Neural cell (in vitro differentiated cells): Measurements from ENCODE around the gene TUT1. TPM values are rescaled to one million over a fixed set of nuclear protein-coding genes. Genes with fewer than 3 reads are reported as not detected.
A peak's percentile ranks its signal among the peaks of the same experiment; 100 is the strongest.

Source experiments
- H2AFZ ChIP-seq: fragments of 200-600, 300-800 bp; sonication (generic), shearing (Covaris generic); 2 replicates; pipeline ENCODE4 v1.6.0; 2014; ENCODE audit warnings: low read depth, mild to moderate bottlenecking, antibody characterized with exemption, low read length, moderate library complexity
- H3F3A ChIP-seq: fragments of 200-600 bp; shearing (Covaris generic); 2 replicates; pipeline ENCODE4 v1.6.1; 2016; ENCODE audit warnings: mild to moderate bottlenecking, moderate library complexity, mixed read lengths, antibody characterized with exemption, low read length; ENCODE audit not compliant: insufficient read depth, poor library complexity, severe bottlenecking
- H3K27ac ChIP-seq: fragments of 200-600, 300-800 bp; sonication (generic), shearing (Covaris generic); 2 replicates; pipeline ENCODE4 v1.5.1; 2014; ENCODE audit warnings: mild to moderate bottlenecking, low read length, moderate library complexity
- H3K27me3 ChIP-seq: fragments of 300-800, 200-600 bp; sonication (generic), shearing (Covaris generic); 2 replicates; pipeline ENCODE4 v1.6.0; 2014; ENCODE audit warnings: mild to moderate bottlenecking, low read depth, low read length, moderate library complexity; ENCODE audit not compliant: insufficient read depth
- H3K36me3 ChIP-seq: fragments of 300-800, 200-600 bp; sonication (generic), shearing (Covaris generic); 2 replicates; pipeline ENCODE4 v1.5.1; 2014; ENCODE audit warnings: mild to moderate bottlenecking, antibody characterized with exemption, low read length, moderate library complexity; ENCODE audit not compliant: insufficient read depth
- H3K4me2 ChIP-seq: fragments of 300-800, 200-600 bp; sonication (generic), shearing (Covaris generic); 2 replicates; pipeline ENCODE4 v1.6.0; 2014; ENCODE audit warnings: mild to moderate bottlenecking, low read length
- H3K4me3 ChIP-seq: fragments of 300-800, 200-600 bp; sonication (generic), shearing (Covaris generic); 2 replicates; pipeline ENCODE4 v1.5.1; 2014; ENCODE audit warnings: mild to moderate bottlenecking, low read length, moderate library complexity
- H3K79me2 ChIP-seq: fragments of 200-600 bp; shearing (Covaris generic); replicated peaks from 2 replicates; pipeline ENCODE4 v1.6.0; 2014; ENCODE audit warnings: mild to moderate bottlenecking, low read length, moderate library complexity; ENCODE audit not compliant: insufficient read depth
- H3K9ac ChIP-seq: fragments of 300-800, 200-600 bp; sonication (generic), shearing (Covaris generic); 2 replicates; pipeline ENCODE4 v1.6.1; 2016; ENCODE audit warnings: mild to moderate bottlenecking, low read length, mixed read lengths
- H3K9me2 ChIP-seq: fragments of 200-600 bp; shearing (Covaris generic); 2 replicates; pipeline ENCODE4 v1.6.1; 2016; ENCODE audit warnings: mild to moderate bottlenecking, low read length, mixed read lengths; ENCODE audit not compliant: insufficient read depth
- H3K9me3 ChIP-seq: fragments of 200-600, 300-800 bp; sonication (generic), shearing (Covaris generic); 2 replicates; pipeline ENCODE4 v1.6.1; 2016; ENCODE audit warnings: mild to moderate bottlenecking, mixed run types, low read length, moderate library complexity, mixed read lengths
- H4K20me1 ChIP-seq: fragments of 200-600 bp; shearing (Covaris generic); 2 replicates; pipeline ENCODE4 v1.6.1; 2016; ENCODE audit warnings: mild to moderate bottlenecking, mixed run types; ENCODE audit not compliant: insufficient read depth
- EP300 ChIP-seq: fragments of 450-650 bp; conservative IDR thresholded peaks from 2 replicates; pipeline ENCODE4 v1.6.1; 2014; ENCODE audit warnings: antibody characterized with exemption, mild to moderate bottlenecking, moderate library complexity; ENCODE audit not compliant: poor library complexity, severe bottlenecking
- EZH2 ChIP-seq: fragments of 200-600, 300-800 bp; shearing (Covaris generic), sonication (generic); IDR thresholded peaks from 2 replicates; pipeline ENCODE4 v1.6.1; 2014; ENCODE audit warnings: antibody characterized with exemption, low read length, borderline replicate concordance, mild to moderate bottlenecking; ENCODE audit not compliant: insufficient read depth, poor library complexity, severe bottlenecking
- MXI1 ChIP-seq: fragments of 450-650 bp; conservative IDR thresholded peaks from 2 replicates; pipeline ENCODE4 v1.6.1; 2014; ENCODE audit warnings: antibody characterized with exemption, mild to moderate bottlenecking; ENCODE audit not compliant: poor library complexity, severe bottlenecking
- POLR2AphosphoS5 ChIP-seq: IDR thresholded peaks from 2 replicates; pipeline ENCODE4 v1.6.1; 2012
- RAD21 ChIP-seq: fragments of 450-650 bp; conservative IDR thresholded peaks from 2 replicates; pipeline ENCODE4 v1.6.1; 2014; ENCODE audit warnings: antibody characterized with exemption, mild to moderate bottlenecking, moderate library complexity
- SMC3 ChIP-seq: fragments of 450-650 bp; conservative IDR thresholded peaks from 2 replicates; pipeline ENCODE4 v1.6.1; 2014; ENCODE audit warnings: antibody characterized with exemption, mild to moderate bottlenecking, moderate library complexity; ENCODE audit not compliant: poor library complexity
- TAF1 ChIP-seq: IDR thresholded peaks from 2 replicates; pipeline ENCODE4 v1.6.1; 2012; ENCODE audit warnings: low read depth
- polyA plus RNA-seq: library from polyadenylated mRNA; depleted of rRNA; stranded (reverse); fragments of >200 nt; gene quantifications from 2 replicates; pipeline ENCODE4 v1.2.3, GENCODE V29; 2014
- TF ChIP-seq, protein P1 (sequence below): fragments of 450-650 bp; IDR thresholded peaks from 2 replicates; pipeline ENCODE4 v1.5.1; 2014; ENCODE audit warnings: antibody characterized with exemption, mild to moderate bottlenecking, moderate library complexity; ENCODE audit not compliant: poor library complexity, severe bottlenecking
- TF ChIP-seq, protein P2 (sequence below): IDR thresholded peaks from 2 replicates; pipeline ENCODE4 v1.6.1; 2012; ENCODE audit warnings: borderline replicate concordance

Gene TUT1
- polyA plus RNA-seq, 1 donor from 2014 or later, result 17.8 TPM

GRCh38 chr11:62599069-62599696, 7.9 kb upstream of the TUT1 start:
- Histone ChIP-seq H3K9ac (peak overlapping the region; percentile 98), H4K20me1 (no peaks in the 10 kb centered on the region), H3K4me2 (peak overlapping the region; percentile 87), H3K4me3 (peak overlapping the region; percentile 100), H3F3A (no peaks in the 10 kb centered on the region), H2AFZ (no peak overlapping the region), H3K27me3 (no peaks in the 10 kb centered on the region), H3K9me3 (no peaks in the 10 kb centered on the region), H3K9me2 (no peaks in the 10 kb centered on the region), H3K36me3 (no peaks in the 10 kb centered on the region), H3K27ac (peak overlapping the region; percentile 87), H3K79me2 (peaks cover 35% of the 10 kb centered on the region)
- TF ChIP-seq, protein P1, sequence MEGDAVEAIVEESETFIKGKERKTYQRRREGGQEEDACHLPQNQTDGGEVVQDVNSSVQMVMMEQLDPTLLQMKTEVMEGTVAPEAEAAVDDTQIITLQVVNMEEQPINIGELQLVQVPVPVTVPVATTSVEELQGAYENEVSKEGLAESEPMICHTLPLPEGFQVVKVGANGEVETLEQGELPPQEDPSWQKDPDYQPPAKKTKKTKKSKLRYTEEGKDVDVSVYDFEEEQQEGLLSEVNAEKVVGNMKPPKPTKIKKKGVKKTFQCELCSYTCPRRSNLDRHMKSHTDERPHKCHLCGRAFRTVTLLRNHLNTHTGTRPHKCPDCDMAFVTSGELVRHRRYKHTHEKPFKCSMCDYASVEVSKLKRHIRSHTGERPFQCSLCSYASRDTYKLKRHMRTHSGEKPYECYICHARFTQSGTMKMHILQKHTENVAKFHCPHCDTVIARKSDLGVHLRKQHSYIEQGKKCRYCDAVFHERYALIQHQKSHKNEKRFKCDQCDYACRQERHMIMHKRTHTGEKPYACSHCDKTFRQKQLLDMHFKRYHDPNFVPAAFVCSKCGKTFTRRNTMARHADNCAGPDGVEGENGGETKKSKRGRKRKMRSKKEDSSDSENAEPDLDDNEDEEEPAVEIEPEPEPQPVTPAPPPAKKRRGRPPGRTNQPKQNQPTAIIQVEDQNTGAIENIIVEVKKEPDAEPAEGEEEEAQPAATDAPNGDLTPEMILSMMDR, result no peak
- no peak for TF ChIP-seq EP300
- TF ChIP-seq MXI1, result no peak
- no peak for TF ChIP-seq SMC3
- no peak for TF ChIP-seq TAF1
- no peak for TF ChIP-seq EZH2
- TF ChIP-seq RAD21, result no peak
- TF ChIP-seq, protein P2, sequence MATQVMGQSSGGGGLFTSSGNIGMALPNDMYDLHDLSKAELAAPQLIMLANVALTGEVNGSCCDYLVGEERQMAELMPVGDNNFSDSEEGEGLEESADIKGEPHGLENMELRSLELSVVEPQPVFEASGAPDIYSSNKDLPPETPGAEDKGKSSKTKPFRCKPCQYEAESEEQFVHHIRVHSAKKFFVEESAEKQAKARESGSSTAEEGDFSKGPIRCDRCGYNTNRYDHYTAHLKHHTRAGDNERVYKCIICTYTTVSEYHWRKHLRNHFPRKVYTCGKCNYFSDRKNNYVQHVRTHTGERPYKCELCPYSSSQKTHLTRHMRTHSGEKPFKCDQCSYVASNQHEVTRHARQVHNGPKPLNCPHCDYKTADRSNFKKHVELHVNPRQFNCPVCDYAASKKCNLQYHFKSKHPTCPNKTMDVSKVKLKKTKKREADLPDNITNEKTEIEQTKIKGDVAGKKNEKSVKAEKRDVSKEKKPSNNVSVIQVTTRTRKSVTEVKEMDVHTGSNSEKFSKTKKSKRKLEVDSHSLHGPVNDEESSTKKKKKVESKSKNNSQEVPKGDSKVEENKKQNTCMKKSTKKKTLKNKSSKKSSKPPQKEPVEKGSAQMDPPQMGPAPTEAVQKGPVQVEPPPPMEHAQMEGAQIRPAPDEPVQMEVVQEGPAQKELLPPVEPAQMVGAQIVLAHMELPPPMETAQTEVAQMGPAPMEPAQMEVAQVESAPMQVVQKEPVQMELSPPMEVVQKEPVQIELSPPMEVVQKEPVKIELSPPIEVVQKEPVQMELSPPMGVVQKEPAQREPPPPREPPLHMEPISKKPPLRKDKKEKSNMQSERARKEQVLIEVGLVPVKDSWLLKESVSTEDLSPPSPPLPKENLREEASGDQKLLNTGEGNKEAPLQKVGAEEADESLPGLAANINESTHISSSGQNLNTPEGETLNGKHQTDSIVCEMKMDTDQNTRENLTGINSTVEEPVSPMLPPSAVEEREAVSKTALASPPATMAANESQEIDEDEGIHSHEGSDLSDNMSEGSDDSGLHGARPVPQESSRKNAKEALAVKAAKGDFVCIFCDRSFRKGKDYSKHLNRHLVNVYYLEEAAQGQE, result no peak
- TF ChIP-seq POLR2AphosphoS5, result no peak

- H3K27ac ChIP-seq, result no peak overlapping the region
- no peaks in the 10 kb centered on the region for H3K9me3 ChIP-seq
- H3K27me3 ChIP-seq, result no peaks in the 10 kb centered on the region
- peaks cover 23% of the 10 kb centered on the region for H3K79me2 ChIP-seq
- H3K36me3 ChIP-seq, result peaks cover 7% of the 10 kb centered on the region
- no peak overlapping the region for H3K9ac ChIP-seq
- no peak for TF ChIP-seq SMC3
- TF ChIP-seq, protein P2, result no peak
- TF ChIP-seq EP300, result no peak
- no peak for TF ChIP-seq POLR2AphosphoS5
- TF ChIP-seq RAD21, result no peak
- TF ChIP-seq EZH2, result no peak
- no peak for TF ChIP-seq MXI1
- TF ChIP-seq, protein P1, result no peak
- TF ChIP-seq TAF1, result no peak
- no peak overlapping the region for H3K4me3 ChIP-seq
- no peaks in the 10 kb centered on the region for H3K9me2 ChIP-seq
- H3F3A ChIP-seq, result peaks cover 7% of the 10 kb centered on the region
- H3K4me2 ChIP-seq, result no peak overlapping the region
- H4K20me1 ChIP-seq, result no peaks in the 10 kb centered on the region
- no peak overlapping the region for H2AFZ ChIP-seq
These were observed 3.8 kb upstream of the TUT1 start for GRCh38 chr11:62595124-62595523.
